ENCODE data around the gene GIT2.
"Not testable (repeated sequence)": the region's sequence is repeated elsewhere in the genome, so short reads cannot be mapped to it uniquely, and the experiment has no call there.

The GIT2 gene

GRCh38 chr12:109995686-109996482, at the start of gene GIT2:
GIT2 (minus strand) TSS chr12:109996368; CDS start chr12:109996224, 144 bp downstream.
- peak; percentile 93 for DNase-seq

- DNase-seq, result no peak
Measured at GRCh38 chr12:110042264-110042663, 46.1 kb upstream of the GIT2 start.

GRCh38 chr12:110039085-110039807, 43.1 kb upstream of the GIT2 start:
- DNase-seq, result no peak

- no peak for DNase-seq
Measured at GRCh38 chr12:110038741-110039084, 42.5 kb upstream of the GIT2 start.

GRCh38 chr12:110037315-110037714, 41.1 kb upstream of the GIT2 start:
- DNase-seq, result no peak

GRCh38 chr12:110035534-110036104, 39.5 kb upstream of the GIT2 start:
- no peak for DNase-seq

GRCh38 chr12:110033888-110034287, 37.7 kb upstream of the GIT2 start:
- no peak for DNase-seq

- DNase-seq, result no peak
Measured at GRCh38 chr12:110029290-110029815, 33.2 kb upstream of the GIT2 start.

- no peak for DNase-seq
Measured at GRCh38 chr12:110028323-110028722, 32.2 kb upstream of the GIT2 start.

- DNase-seq, result no peak
Measured at GRCh38 chr12:110024051-110024450, 27.9 kb upstream of the GIT2 start.

GRCh38 chr12:110023059-110023980, 27.2 kb upstream of the GIT2 start:
- DNase-seq, result peak; percentile 1

GRCh38 chr12:110020956-110021355, 24.8 kb upstream of the GIT2 start:
- DNase-seq, result no peak

GRCh38 chr12:110015132-110015531, 19.0 kb upstream of the GIT2 start:
- no peak for DNase-seq

GRCh38 chr12:110012659-110013058, 16.5 kb upstream of the GIT2 start:
- no peak for DNase-seq

- no peak for DNase-seq
Measured at GRCh38 chr12:110012137-110012536, 16.0 kb upstream of the GIT2 start.

- no peak for DNase-seq
Measured at GRCh38 chr12:110010853-110011723, 14.9 kb upstream of the GIT2 start.

GRCh38 chr12:110008681-110009398, 12.7 kb upstream of the GIT2 start:
- not testable (repeated sequence) for DNase-seq

- no peak for DNase-seq
Measured at GRCh38 chr12:110007881-110008280, 11.7 kb upstream of the GIT2 start.

GRCh38 chr12:110006115-110006514, 9.9 kb upstream of the GIT2 start:
- no peak for DNase-seq

GRCh38 chr12:110005319-110005973, 9.3 kb upstream of the GIT2 start:
- DNase-seq, result no peak

All from NCI-H146 (cell line).